Activated naive CD4-positive, alpha-beta T cell treated with anti-CD3 and anti-CD28 coated beads for 36 hours (primary cell): Measurements from ENCODE around the gene AP2A2. TPM values are rescaled to one million over a fixed set of nuclear protein-coding genes. Genes with fewer than 3 reads are reported as not detected.

Experiments used
- CTCF ChIA-PET: fragments of 350-600 bp; sonication (Branson Sonifier 250); formaldehyde crosslinking; loops from one replicate; lab custom pipeline; 2021; ENCODE audit warnings: antibody characterized with exemption; lab: Charles Lee
- DNase-seq: peaks from one replicate; pipeline ENCODE4 v3.0.0-alpha.2; 2020
- H3K27ac Mint-ChIP-seq: one replicate; pipeline ENCODE4 v1.8.0; 2021; ENCODE audit warnings: mild to moderate bottlenecking, mixed read lengths
- H3K27me3 Mint-ChIP-seq: one replicate; pipeline ENCODE4 v1.8.0; 2021; ENCODE audit warnings: low read depth, mixed read lengths
- H3K36me3 Mint-ChIP-seq: one replicate; pipeline ENCODE4 v1.8.0; 2021; ENCODE audit warnings: low read depth, mixed read lengths
- H3K4me1 Mint-ChIP-seq: one replicate; pipeline ENCODE4 v1.8.0; 2021; ENCODE audit warnings: low read depth, mixed read lengths
- H3K4me3 Mint-ChIP-seq: one replicate; pipeline ENCODE4 v1.8.0; 2021; ENCODE audit warnings: mild to moderate bottlenecking, moderate library complexity, mixed read lengths
- H3K9me3 Mint-ChIP-seq: one replicate; pipeline ENCODE4 v1.8.0; 2021; ENCODE audit warnings: mixed read lengths
- intact Hi-C: fragments of 100-400 bp; cut with micrococcal nuclease; formaldehyde crosslinking; loops from one replicate; pipeline ENCODE4 v1.15.1; 2023
- total RNA-seq, 2 experiments: library from RNA; stranded (reverse); gene quantifications; one replicate each; pipeline ENCODE4 v1.2.3, GENCODE V29; 2021

AP2A2 gene
- total RNA-seq, 2 experiments from 2014 or later = 34.6 to 36.6 TPM

DNA sequence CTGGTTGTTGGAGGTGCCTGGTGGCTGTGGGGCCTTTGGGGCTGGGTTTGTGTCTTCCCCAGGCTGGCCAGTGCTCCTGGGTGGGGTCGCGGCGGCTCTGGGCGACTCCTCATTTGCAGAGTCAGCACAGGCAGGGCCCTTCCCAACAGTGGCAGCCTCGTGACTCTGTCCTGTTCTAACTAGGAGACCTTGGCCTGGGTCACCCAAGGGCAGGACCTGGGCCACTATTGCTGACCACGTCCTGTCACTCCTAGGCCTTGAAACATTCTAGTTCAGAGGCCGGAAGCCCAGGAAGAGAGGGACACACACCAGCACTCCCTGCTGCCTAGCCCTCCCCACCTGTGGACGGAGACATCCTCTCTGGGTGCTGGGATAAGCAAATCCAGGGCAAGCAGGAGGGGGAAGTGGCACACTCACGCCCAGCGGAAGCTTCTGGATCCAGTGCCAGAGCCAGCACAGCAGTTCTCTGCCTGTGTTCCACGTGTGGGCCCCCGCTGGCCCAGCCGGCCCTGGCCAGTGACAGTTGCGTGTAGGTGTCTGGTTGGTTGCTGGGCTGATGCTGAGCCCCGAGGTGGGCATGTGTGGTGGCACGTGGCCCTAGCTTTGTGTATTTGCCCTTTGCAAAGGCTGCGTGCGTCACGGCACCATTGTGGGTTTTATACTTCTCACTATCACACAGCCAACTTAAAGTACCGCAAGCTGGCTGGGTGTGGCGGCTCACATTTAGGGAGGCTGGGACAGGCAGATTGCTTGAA, 10.7 kb upstream of the AP2A2 start:
- H3K4me1 Mint-ChIP-seq = peaks cover 7% of the 10 kb centered on the region
- no peak for DNase-seq
- intact Hi-C loops = no loop called here
- no peak overlapping the region for H3K27ac Mint-ChIP-seq
- CTCF ChIA-PET = no interaction called here
- H3K27me3 Mint-ChIP-seq = no peaks in the 10 kb centered on the region
- no peaks in the 10 kb centered on the region for H3K9me3 Mint-ChIP-seq
- H3K4me3 Mint-ChIP-seq = no peak overlapping the region
- no peaks in the 10 kb centered on the region for H3K36me3 Mint-ChIP-seq

DNA sequence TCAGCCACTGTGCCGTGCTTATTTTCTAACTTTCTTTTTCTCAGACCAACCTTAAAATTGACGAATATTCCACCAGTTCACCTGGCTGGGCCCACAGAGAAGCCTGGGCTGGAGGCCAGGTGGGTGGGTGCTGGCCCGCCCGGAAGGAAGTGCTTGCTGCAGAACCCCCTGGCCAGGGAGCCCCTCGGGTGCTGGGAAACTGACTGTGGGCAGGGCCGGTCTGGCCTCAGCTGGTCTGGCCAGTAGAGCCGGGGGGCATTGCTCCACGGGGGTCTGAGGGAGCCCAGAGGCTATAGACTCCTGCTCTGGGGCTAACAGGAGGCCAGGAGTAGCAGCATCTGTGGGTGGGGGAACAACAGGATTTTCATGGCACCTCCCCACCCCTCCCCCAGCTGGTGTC, 8.2 kb upstream of the AP2A2 start:
- no peak overlapping the region for H3K4me3 Mint-ChIP-seq
- H3K9me3 Mint-ChIP-seq = no peaks in the 10 kb centered on the region
- CTCF ChIA-PET = no interaction called here
- intact Hi-C loops = no loop called here
- H3K36me3 Mint-ChIP-seq = no peaks in the 10 kb centered on the region
- no peaks in the 10 kb centered on the region for H3K27me3 Mint-ChIP-seq
- no peak for DNase-seq
- no peak overlapping the region for H3K27ac Mint-ChIP-seq
- peaks cover 3% of the 10 kb centered on the region for H3K4me1 Mint-ChIP-seq

DNA sequence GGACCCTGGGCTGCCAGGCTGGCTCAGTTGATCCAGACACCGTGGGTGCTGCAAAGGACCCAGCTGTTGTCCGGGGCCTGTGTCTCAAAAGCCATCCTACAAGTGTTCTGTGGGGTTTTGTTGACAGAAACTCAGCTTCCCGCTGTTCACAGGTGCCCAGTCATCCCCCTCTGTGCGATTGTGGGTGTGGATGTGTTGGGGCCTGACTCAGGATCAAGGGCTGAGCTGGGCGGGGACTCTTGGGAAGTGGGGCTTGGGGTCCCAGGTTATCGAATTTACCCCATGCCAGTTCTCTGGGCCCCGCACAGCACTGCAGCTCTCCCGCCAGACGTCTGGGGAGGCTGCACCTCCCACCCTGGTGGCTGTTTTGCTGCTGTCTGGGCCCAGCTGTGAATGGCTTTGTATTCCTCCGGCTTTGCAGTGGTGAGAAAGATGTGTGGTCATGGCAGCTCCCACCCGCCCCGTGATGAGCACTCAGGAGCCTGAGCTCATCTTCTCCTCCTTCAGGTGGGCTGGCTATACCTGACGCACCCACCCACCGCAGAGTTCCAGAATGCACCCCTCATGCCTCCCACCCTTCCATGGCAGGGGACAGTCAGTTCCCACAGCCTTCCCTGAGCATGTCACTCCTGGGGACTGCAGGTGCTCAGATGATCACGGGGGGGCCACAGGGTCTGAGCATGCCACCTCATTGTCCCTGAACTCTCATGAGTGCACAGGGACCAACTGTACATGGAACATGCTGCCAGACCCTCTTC, 3.6 kb upstream of the AP2A2 start:
- Mint-ChIP-seq H3K27ac (no peak overlapping the region), H3K27me3 (no peaks in the 10 kb centered on the region), H3K9me3 (no peaks in the 10 kb centered on the region), H3K4me1 (peaks cover 12% of the 10 kb centered on the region), H3K4me3 (no peak overlapping the region), H3K36me3 (peaks cover 2% of the 10 kb centered on the region)
- no peak for DNase-seq
- CTCF ChIA-PET = no interaction called here
- intact Hi-C loops = no loop called here

DNA sequence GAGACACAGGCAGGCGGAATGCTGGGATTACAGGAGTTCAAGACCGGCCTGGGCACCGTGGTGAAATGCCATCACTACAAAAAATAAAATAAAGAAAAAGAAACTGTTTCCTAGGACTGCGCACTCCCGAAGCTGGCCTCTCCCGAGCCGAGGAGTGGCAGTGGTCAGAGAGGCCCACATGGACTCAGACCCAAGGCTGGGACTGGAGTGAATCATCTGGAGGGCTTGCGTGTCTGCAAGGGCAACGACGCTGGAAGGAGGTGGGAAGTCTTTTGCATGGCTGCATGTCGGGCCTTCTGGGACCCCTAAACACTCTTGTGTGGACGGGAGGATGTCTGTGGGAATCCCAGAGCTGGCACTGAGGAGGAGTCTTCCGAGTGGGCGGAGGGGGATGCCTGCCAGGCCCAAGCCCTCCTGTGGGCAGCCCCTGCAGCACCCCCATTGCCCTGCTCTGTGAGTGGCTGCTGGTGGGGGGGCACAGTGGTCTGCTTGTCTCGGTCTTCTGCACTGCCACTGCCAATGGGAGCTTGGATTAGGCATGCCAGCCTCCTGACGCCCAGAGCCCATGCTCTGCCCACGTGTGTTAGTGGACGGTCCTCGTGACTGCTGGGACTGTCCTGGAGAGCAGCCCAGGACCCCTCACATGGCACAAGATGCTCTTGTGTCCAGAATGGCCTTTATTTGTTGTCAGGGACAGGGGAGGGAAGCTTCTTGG, 1.8 kb upstream of the AP2A2 start:
- no peak for DNase-seq
- H3K4me1 Mint-ChIP-seq = peaks cover 28% of the 10 kb centered on the region
- intact Hi-C loops = no loop called here
- H3K36me3 Mint-ChIP-seq = peaks cover 5% of the 10 kb centered on the region
- no peak overlapping the region for H3K27ac Mint-ChIP-seq
- CTCF ChIA-PET = interaction anchor here (1.6 to 2.4 kb wide), 3 partner anchors 10 to 14 kb away, joined by 7 to 13 read pairs (median 9); partner anchors contain the start of gene CHID1
- no peaks in the 10 kb centered on the region for H3K9me3 Mint-ChIP-seq
- no peak overlapping the region for H3K4me3 Mint-ChIP-seq
- no peaks in the 10 kb centered on the region for H3K27me3 Mint-ChIP-seq

DNA sequence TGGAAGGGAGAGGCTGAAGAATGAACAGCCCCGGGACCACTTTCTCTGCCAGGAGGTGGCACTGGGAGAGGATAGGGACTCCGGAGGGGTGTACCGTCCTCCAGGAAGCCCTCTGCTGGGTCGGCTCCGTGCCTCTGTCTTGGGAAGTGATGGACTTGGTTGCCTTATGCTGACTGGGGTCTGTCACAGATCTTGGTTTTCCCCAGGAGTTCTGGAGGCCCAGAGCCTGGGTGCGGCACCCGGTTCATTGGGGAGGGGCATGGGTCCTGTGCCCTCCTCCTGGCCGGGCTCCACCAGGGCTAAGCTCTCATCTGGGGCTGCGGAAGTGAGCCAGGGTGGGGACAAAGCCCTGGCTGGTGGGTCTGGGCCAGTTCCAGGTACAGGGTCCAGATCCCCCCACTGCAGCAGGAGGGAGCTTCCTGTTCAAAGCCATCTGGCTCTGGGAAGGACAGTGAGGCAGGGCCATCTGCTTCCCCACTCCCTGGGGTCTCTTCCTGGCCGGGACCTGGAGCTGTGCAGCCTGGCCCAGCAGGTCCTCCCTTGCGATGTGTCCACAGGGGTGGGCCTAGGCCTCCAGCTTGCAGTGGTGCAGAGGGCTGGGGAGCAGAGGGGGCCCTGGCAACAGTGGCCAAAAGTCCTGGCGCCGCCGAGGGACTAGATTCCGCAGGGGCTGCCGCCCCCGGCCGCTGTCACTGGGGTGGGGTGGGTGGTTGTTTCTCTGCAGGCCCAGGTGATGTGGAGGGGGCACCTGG, 1.1 kb upstream of the AP2A2 start:
- Mint-ChIP-seq H3K4me3 (no peak overlapping the region), H3K4me1 (peaks cover 29% of the 10 kb centered on the region), H3K9me3 (no peaks in the 10 kb centered on the region), H3K27ac (no peak overlapping the region), H3K36me3 (peaks cover 5% of the 10 kb centered on the region), H3K27me3 (no peaks in the 10 kb centered on the region)
- intact Hi-C loops = loop anchor here (1.0 to 5.0 kb wide), 4 partner anchors 14 to 127 kb away; partner anchors contain the start of genes CHID1, POLR2L and TSPAN4
- CTCF ChIA-PET = interaction anchor here (0.6 to 2.4 kb wide), 4 partner anchors 10 to 19 kb away, joined by 5 to 13 read pairs (median 8); partner anchors contain the start of gene CHID1
- no peak for DNase-seq

DNA sequence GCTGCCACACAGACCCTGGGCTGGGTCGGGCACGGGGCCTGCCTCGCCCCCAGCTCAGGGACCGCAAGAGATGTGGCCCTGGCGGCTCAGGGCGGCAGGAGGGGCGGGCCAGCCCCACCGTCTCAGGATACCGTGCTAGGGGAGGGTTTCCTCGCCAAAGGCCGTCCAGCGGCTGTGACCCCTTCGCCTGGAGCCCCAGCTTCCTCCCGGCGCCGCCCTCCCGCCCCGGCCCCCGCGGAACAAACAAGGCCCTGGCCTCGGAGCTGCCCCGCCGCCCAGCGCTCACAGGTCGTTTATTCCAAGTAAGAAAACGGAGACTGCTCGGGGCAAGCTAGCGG, 543 bp upstream of the AP2A2 start:
- CTCF ChIA-PET = interaction anchor here (0.6 to 2.4 kb wide), 4 partner anchors 9 to 18 kb away, joined by 5 to 13 read pairs (median 8); partner anchors contain the start of gene CHID1
- intact Hi-C loops = loop anchor here (1.0 to 5.0 kb wide), 4 partner anchors 15 to 126 kb away; partner anchors contain the start of genes CHID1, POLR2L and TSPAN4
- Mint-ChIP-seq H3K4me3 (no peak overlapping the region), H3K27me3 (no peaks in the 10 kb centered on the region), H3K27ac (no peak overlapping the region), H3K36me3 (peaks cover 5% of the 10 kb centered on the region), H3K4me1 (peaks cover 29% of the 10 kb centered on the region), H3K9me3 (no peaks in the 10 kb centered on the region)
- no peak for DNase-seq

DNA sequence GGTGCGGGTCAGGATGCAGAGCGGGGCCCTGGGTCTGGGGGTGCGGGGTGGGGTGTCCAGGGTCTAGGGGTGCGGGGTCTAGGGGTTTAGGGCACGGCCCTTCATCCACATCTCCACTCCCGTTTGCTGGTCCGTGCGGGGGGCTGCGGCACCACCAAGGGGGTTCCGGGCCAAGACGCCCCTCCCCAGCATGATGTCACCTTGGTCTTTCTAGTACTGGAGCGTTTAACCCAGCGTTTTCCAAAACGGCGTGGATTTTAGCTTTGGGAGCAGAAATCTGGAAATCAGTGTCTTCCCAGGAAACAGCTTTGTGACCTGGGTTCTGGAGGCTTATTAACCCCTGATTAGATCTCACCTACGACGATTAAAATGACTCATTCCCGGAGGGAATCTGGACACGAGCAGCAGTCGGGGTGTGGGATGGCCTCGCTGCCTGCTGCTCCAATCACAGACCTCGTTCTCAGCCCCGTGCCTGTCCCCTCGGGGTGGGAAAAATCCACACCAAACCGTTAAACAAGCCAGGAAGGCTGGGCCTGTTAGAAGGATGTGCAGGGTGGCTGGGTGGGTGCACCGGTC, 759 bp downstream of the AP2A2 start:
- Mint-ChIP-seq H3K27me3 (no peaks in the 10 kb centered on the region), H3K4me3 (peak overlapping the region; percentile 81), H3K4me1 (peaks cover 38% of the 10 kb centered on the region), H3K9me3 (no peaks in the 10 kb centered on the region), H3K27ac (peak overlapping the region; percentile 82), H3K36me3 (peaks cover 5% of the 10 kb centered on the region)
- intact Hi-C loops = loop anchor here (5.0 kb wide), 2 partner anchors 46 to 84 kb away; partner anchors contain the start of genes POLR2L and TSPAN4
- DNase-seq = no peak
- CTCF ChIA-PET = interaction anchor here (1.0 kb wide), 1 partner anchor 10 kb away, joined by 3 read pairs; no protein-coding TSS in a partner anchor

DNA sequence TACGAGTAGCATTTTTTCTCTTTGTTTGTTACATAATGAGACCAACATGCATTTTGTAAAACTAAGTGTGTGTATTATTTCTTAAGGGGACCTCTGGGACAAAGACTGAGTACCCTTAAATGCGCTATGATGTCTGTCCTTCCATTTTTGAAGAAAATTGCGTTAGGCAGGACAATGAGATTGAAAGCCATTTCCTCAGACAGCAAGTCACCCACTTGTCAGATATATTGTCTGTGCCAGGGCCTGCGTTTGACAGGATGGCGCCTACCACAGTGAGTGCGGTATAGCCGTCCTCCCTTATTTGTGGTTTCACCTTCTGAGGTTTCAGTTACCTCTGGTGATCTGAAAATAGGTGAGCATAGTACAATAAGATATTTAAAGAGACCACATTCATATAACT, 2.2 kb downstream of the AP2A2 start:
- DNase-seq = peak; percentile 52
- peaks cover 7% of the 10 kb centered on the region for H3K36me3 Mint-ChIP-seq
- peak overlapping the region; percentile 2 for H3K4me3 Mint-ChIP-seq
- no peaks in the 10 kb centered on the region for H3K27me3 Mint-ChIP-seq
- no peak overlapping the region for H3K27ac Mint-ChIP-seq
- intact Hi-C loops = loop anchor here (5.0 kb wide), 2 partner anchors 44 to 86 kb away; partner anchors contain the start of genes POLR2L and TSPAN4
- CTCF ChIA-PET = interaction anchor here (0.6 to 1.6 kb wide), 2 partner anchors 124 to 727 kb away, joined by 5 read pairs; no protein-coding TSS in a partner anchor
- H3K9me3 Mint-ChIP-seq = no peaks in the 10 kb centered on the region
- peaks cover 47% of the 10 kb centered on the region for H3K4me1 Mint-ChIP-seq

DNA sequence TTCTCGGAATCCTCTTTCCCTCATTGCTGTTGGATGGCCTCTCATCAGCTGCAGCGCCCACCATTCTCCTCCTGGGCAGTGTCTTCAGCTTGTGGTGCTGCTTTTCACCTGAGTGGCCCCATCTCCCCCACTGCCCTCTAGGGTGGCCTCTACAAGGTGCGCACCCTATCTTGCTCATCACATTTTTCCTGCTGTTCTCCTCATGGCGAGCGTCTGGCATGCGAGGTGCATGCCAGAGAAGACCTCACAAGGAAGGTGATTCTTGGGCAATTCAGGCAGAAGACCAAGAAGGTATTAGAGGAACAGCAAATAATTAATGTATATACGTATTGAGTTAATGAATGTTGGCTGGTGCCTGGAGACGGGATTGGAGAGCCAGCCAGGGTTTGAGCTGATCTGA, 3.1 kb downstream of the AP2A2 start:
- H3K36me3 Mint-ChIP-seq = peaks cover 8% of the 10 kb centered on the region
- H3K4me1 Mint-ChIP-seq = peaks cover 56% of the 10 kb centered on the region
- no peak overlapping the region for H3K4me3 Mint-ChIP-seq
- no peaks in the 10 kb centered on the region for H3K27me3 Mint-ChIP-seq
- no peak overlapping the region for H3K27ac Mint-ChIP-seq
- CTCF ChIA-PET = interaction anchor here (1.6 kb wide), 1 partner anchor 123 kb away, joined by 5 read pairs; no protein-coding TSS in a partner anchor
- no peaks in the 10 kb centered on the region for H3K9me3 Mint-ChIP-seq
- intact Hi-C loops = loop anchor here (5.0 kb wide), 2 partner anchors 44 to 86 kb away; partner anchors contain the start of genes POLR2L and TSPAN4
- no peak for DNase-seq

DNA sequence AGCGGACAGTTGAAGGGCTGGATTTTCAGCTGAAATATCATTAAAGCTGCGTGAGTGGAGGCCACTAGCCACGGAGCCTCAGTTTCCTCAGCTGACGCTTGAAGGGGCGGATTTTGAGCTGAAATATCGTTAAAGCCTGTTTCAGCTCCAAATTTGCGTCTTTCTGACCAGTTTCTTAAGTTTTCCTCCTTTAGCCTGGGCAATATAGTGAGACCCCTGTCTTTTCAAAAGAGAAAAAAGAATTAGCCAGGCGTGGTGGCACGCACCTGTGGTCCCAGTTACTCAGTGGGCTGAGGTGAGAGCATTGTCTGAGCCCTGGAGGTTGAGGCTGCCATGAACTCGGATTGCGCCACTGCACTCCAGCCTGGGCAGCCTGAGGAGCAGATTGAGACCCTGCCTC, 3.7 kb downstream of the AP2A2 start:
- DNase-seq = no peak
- H3K27me3 Mint-ChIP-seq = no peaks in the 10 kb centered on the region
- intact Hi-C loops = loop anchor here (5.0 kb wide), 2 partner anchors 43 to 87 kb away; partner anchors contain the start of genes POLR2L and TSPAN4
- H3K27ac Mint-ChIP-seq = no peak overlapping the region
- CTCF ChIA-PET = interaction anchor here (1.6 kb wide), 1 partner anchor 122 kb away, joined by 5 read pairs; no protein-coding TSS in a partner anchor
- H3K4me1 Mint-ChIP-seq = peaks cover 59% of the 10 kb centered on the region
- H3K36me3 Mint-ChIP-seq = peaks cover 8% of the 10 kb centered on the region
- no peak overlapping the region for H3K4me3 Mint-ChIP-seq
- no peaks in the 10 kb centered on the region for H3K9me3 Mint-ChIP-seq

DNA sequence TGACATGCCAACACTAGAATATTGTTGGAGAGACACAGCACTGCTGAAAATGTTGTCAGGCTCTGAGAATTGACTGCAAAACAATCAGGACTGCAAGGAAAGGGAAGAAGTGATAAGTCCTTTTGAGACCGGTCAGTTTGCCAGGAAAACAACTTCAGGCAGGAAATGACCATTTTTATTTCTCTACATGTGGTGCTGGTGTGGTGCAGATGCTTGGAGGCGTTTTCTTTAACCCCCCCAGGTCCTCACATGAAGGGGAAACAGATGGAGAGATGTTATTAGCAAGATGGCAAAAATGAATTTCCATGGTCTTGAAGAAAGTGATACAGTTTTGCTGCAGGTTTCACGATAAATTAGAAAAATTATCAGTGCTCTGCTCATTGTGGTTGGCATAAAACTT, 5.7 kb downstream of the AP2A2 start:
- H3K36me3 Mint-ChIP-seq = peaks cover 8% of the 10 kb centered on the region
- DNase-seq = no peak
- no peaks in the 10 kb centered on the region for H3K27me3 Mint-ChIP-seq
- H3K27ac Mint-ChIP-seq = no peak overlapping the region
- no peaks in the 10 kb centered on the region for H3K9me3 Mint-ChIP-seq
- CTCF ChIA-PET = no interaction called here
- peaks cover 66% of the 10 kb centered on the region for H3K4me1 Mint-ChIP-seq
- no peak overlapping the region for H3K4me3 Mint-ChIP-seq
- intact Hi-C loops = no loop called here
